ENCODE data around the gene MINK1. TPM values are rescaled to one million over a fixed set of nuclear protein-coding genes. Genes with fewer than 3 reads are reported as not detected.

The MINK1 gene
- total RNA-seq, 4 donors from 2014 or later = 111 to 278 (median 223) TPM

- DNase-seq = no peak
- TF ChIP-seq POLR2A (IDR thresholded peaks at IDR 0.05) (no peak), CTCF (IDR thresholded peaks at IDR 0.05) (no peak)
Observed at GRCh38 chr17:4928881-4929280, 95.7 kb downstream of the MINK1 start.

GRCh38 chr17:4931963-4932362 lies 98.8 kb downstream of the MINK1 start, which contains the start of gene GP1BA:
GP1BA (plus strand) TSS chr17:4932277; CDS start chr17:4932605, 328 bp downstream.
- Histone ChIP-seq H3K4me1 (peaks cover 0 to 10% (median 7%) of the 10 kb centered on the region in 4 donors), H3K27ac (no peak within 1 kb of the TSS), H3K36me3 (peaks cover 0 to 7% (median 0%) of the 10 kb centered on the region in 3 donors), H3K4me3 (no peak within 1 kb of the TSS), H3K9me3 (no peaks in the 10 kb centered on the region), H3K27me3 (no peaks in the 10 kb centered on the region)
- TF ChIP-seq POLR2A (IDR thresholded peaks at IDR 0.05) (no peak), CTCF (IDR thresholded peaks at IDR 0.05) (no peak)
- DNase-seq = no peak

More at GRCh38 chr17:4928881-4929280, 95.7 kb downstream of the MINK1 start:
- no peaks in the 10 kb centered on the region for H3K36me3 ChIP-seq
- no peaks in the 10 kb centered on the region for H3K27me3 ChIP-seq
- H3K4me1 ChIP-seq = peaks cover 0 to 2% (median under 1%) of the 10 kb centered on the region in 4 donors
- no peak overlapping the region for H3K27ac ChIP-seq
- H3K4me3 ChIP-seq = no peak overlapping the region
- H3K9me3 ChIP-seq = no peaks in the 10 kb centered on the region

- DNase-seq = no peak
- Histone ChIP-seq H3K4me1 (peaks cover 0 to 11% (median 7%) of the 10 kb centered on the region in 4 donors), H3K4me3 (no peak overlapping the region), H3K9me3 (no peaks in the 10 kb centered on the region), H3K36me3 (peaks cover 0 to 15% (median 0%) of the 10 kb centered on the region in 3 donors), H3K27ac (no peak overlapping the region), H3K27me3 (no peaks in the 10 kb centered on the region)
- TF ChIP-seq POLR2A (IDR thresholded peaks at IDR 0.05) = no peak
Observed at GRCh38 chr17:4932756-4933155, 99.6 kb downstream of the MINK1 start.

GRCh38 chr17:4933646-4934045 lies 100.5 kb downstream of the MINK1 start:
- Histone ChIP-seq H3K4me1 (peaks cover 0 to 20% (median 9%) of the 10 kb centered on the region in 4 donors), H3K4me3 (no peak overlapping the region), H3K27ac (no peak overlapping the region), H3K9me3 (no peaks in the 10 kb centered on the region), H3K27me3 (no peaks in the 10 kb centered on the region), H3K36me3 (peaks cover 0 to 22% (median 0%) of the 10 kb centered on the region in 3 donors)
- no peak for DNase-seq
- TF ChIP-seq CTCF (IDR thresholded peaks at IDR 0.05) (no peak), POLR2A (IDR thresholded peaks at IDR 0.05) (no peak)

- peaks cover 0 to 26% (median 13%) of the 10 kb centered on the region in 4 donors for H3K4me1 ChIP-seq
- H3K9me3 ChIP-seq = no peaks in the 10 kb centered on the region
- TF ChIP-seq POLR2A (IDR thresholded peaks at IDR 0.05) = no peak
- peak in 3 of 6 experiments; percentile 16 to 20 (median 18) for TF ChIP-seq CTCF (IDR thresholded peaks at IDR 0.05)
- no peak for DNase-seq
- no peak overlapping the region for H3K4me3 ChIP-seq
- H3K27me3 ChIP-seq = no peaks in the 10 kb centered on the region
- H3K27ac ChIP-seq = peak overlapping the region in 1 of 4 donors; percentile 7
- peaks cover 0 to 22% (median 0%) of the 10 kb centered on the region in 3 donors for H3K36me3 ChIP-seq
Observed at GRCh38 chr17:4934173-4934979, 101.2 kb downstream of the MINK1 start.

GRCh38 chr17:4935650-4936049 lies 102.5 kb downstream of the MINK1 start:
- no peaks in the 10 kb centered on the region for H3K27me3 ChIP-seq
- H3K4me3 ChIP-seq = no peak overlapping the region
- no peak for DNase-seq
- TF ChIP-seq POLR2A (IDR thresholded peaks at IDR 0.05) (no peak), CTCF (IDR thresholded peaks at IDR 0.05) (no peak)
- H3K36me3 ChIP-seq = peaks cover 0 to 22% (median 0%) of the 10 kb centered on the region in 3 donors
- H3K9me3 ChIP-seq = no peaks in the 10 kb centered on the region
- H3K27ac ChIP-seq = no peak overlapping the region
- H3K4me1 ChIP-seq = peaks cover 0 to 26% (median 13%) of the 10 kb centered on the region in 4 donors

Data from Peyer's patch (tissue), 4 donors.